SK-N-SH (cell line): ENCODE data around the gene NALCN. TPM values are rescaled to one million over a fixed set of nuclear protein-coding genes. Genes with fewer than 3 reads are reported as not detected.

Experiments
- CTCF ChIA-PET: fragments of 300-600, 350-600 bp; formaldehyde crosslinking; extraction: SDS; loops from one replicate; lab custom pipeline; 2021; lab: Yijun Ruan, JAX
- POLR2A ChIA-PET: fragments of 350-600 bp; sonication (Branson Sonifier 250); formaldehyde crosslinking; extraction: SDS; loops from one replicate; lab custom pipeline; 2020; ENCODE audit warnings: antibody characterized with exemption, inconsistent platforms; lab: Yijun Ruan, JAX
- DNase-seq: peaks from one replicate; pipeline ENCODE4 v3.0.0; 2012
- H2AFZ ChIP-seq: fragments of 200-600 bp; sonication (generic); 2 replicates; pipeline ENCODE4 v1.8.1; 2016; ENCODE audit warnings: antibody characterized with exemption, mild to moderate bottlenecking, low read depth
- H3F3A ChIP-seq: fragments of 200-600 bp; sonication (generic); replicated peaks from 2 replicates; pipeline ENCODE3; 2016; ENCODE audit warnings: antibody characterized with exemption, mild to moderate bottlenecking; ENCODE audit not compliant: insufficient read depth
- H3K27ac ChIP-seq, 2 experiments: fragments of 200-500 bp in 1 of 2; fragments of 200-600 bp in 1 of 2; sonication (Bioruptor generic) in 1 of 2; sonication (generic), shearing (Covaris generic) in 1 of 2; 2 replicates each; pipeline versions ENCODE4 v1.5.1 to v1.6.1; 2014 to 2016; ENCODE audit warnings: low read depth in 2 of 2, inconsistent platforms in 1 of 2, low read length in 1 of 2, mild to moderate bottlenecking in 1 of 2, mixed read lengths in 1 of 2
- H3K27me3 ChIP-seq: fragments of 200-600 bp; sonication (generic), shearing (Covaris generic); 2 replicates; pipeline ENCODE4 v1.6.1; 2016; ENCODE audit warnings: mixed run types; ENCODE audit not compliant: insufficient read depth
- H3K36me3 ChIP-seq, 2 experiments: fragments of 200-500 bp in 1 of 2; fragments of 200-600 bp in 1 of 2; sonication (Bioruptor generic) in 1 of 2; sonication (generic) in 1 of 2; replicated peaks in 1 of 2; 2 replicates each; pipeline versions ENCODE3 to v1.5.1; 2014 to 2016; ENCODE audit warnings: low read length in 1 of 2, mild to moderate bottlenecking in 1 of 2; ENCODE audit not compliant: insufficient read depth in 2 of 2, control insufficient read depth in 1 of 2
- H3K4me1 ChIP-seq, 2 experiments: fragments of 200-500 bp in 1 of 2; fragments of 200-600 bp in 1 of 2; sonication (Bioruptor generic) in 1 of 2; sonication (generic), shearing (Covaris generic) in 1 of 2; 2 replicates each; pipeline versions ENCODE4 v1.5.1 to v1.6.1; 2014 to 2016; ENCODE audit warnings: low read depth in 1 of 2, low read length in 1 of 2, mixed run types in 1 of 2; ENCODE audit not compliant: insufficient read depth in 2 of 2, control insufficient read depth in 1 of 2
- H3K4me2 ChIP-seq: fragments of 200-600 bp; sonication (generic), shearing (Covaris generic); 2 replicates; pipeline ENCODE4 v1.6.1; 2017; ENCODE audit warnings: mixed run types
- H3K4me3 ChIP-seq, 2 experiments: fragments of 200-500 bp in 1 of 2; fragments of 200-600 bp in 1 of 2; sonication (Bioruptor generic) in 1 of 2; sonication (generic), shearing (Covaris generic) in 1 of 2; 2 replicates each; pipeline versions ENCODE4 v1.5.1 to v1.8.1; 2014 to 2016; ENCODE audit warnings: low read depth in 2 of 2, inconsistent platforms in 1 of 2, low read length in 1 of 2, mild to moderate bottlenecking in 1 of 2, mixed read lengths in 1 of 2, moderate library complexity in 1 of 2
- H3K79me2 ChIP-seq: fragments of 200-600 bp; sonication (generic); 2 replicates; pipeline ENCODE4 v1.8.1; 2017; ENCODE audit warnings: mild to moderate bottlenecking; ENCODE audit not compliant: insufficient read depth
- H3K9ac ChIP-seq: fragments of 200-600 bp; sonication (generic); 2 replicates; pipeline ENCODE4 v1.6.1; 2017; ENCODE audit warnings: mixed run types
- H3K9me2 ChIP-seq: fragments of 200-600 bp; sonication (generic); 2 replicates; pipeline ENCODE4 v1.6.1; 2017; ENCODE audit warnings: mixed run types
- H3K9me3 ChIP-seq: fragments of 200-600 bp; sonication (generic); 2 replicates; pipeline ENCODE4 v1.6.1; 2017; ENCODE audit warnings: mixed run types, mild to moderate bottlenecking, moderate library complexity
- H4K20me1 ChIP-seq: fragments of 200-600 bp; sonication (generic); 2 replicates; pipeline ENCODE4 v1.6.1; 2017; ENCODE audit warnings: mild to moderate bottlenecking, mixed run types; ENCODE audit not compliant: insufficient read depth
- CTCF ChIP-seq: fragments of 200-600 bp; sonication (generic); IDR thresholded peaks from 2 replicates; pipeline ENCODE4 v1.6.1; 2017; ENCODE audit warnings: antibody characterized with exemption, mild to moderate bottlenecking, moderate library complexity
- EP300 ChIP-seq, 2 experiments: IDR thresholded peaks; 2 replicates each; pipeline versions ENCODE4 v1.4.0 to v1.6.1; 2012; ENCODE audit warnings: borderline replicate concordance in 1 of 2, low read depth in 1 of 2, low read length in 1 of 2
- FOXM1 ChIP-seq: IDR thresholded peaks from 2 replicates; pipeline ENCODE4 v1.4.0; 2012; ENCODE audit warnings: low read depth, mild to moderate bottlenecking
- JUND ChIP-seq: IDR thresholded peaks from 2 replicates; pipeline ENCODE4 v1.4.0; 2012
- MEF2A ChIP-seq: IDR thresholded peaks from 2 replicates; pipeline ENCODE4 v1.4.0; 2012; ENCODE audit warnings: low read depth, borderline replicate concordance
- POLR2AphosphoS5 ChIP-seq: IDR thresholded peaks from 2 replicates; pipeline ENCODE4 v1.6.1; 2012; ENCODE audit warnings: low read depth, low read length
- RCOR1 ChIP-seq: fragments of 150-350 bp; IDR thresholded peaks from 2 replicates; pipeline ENCODE4 v1.6.1; 2017; ENCODE audit warnings: antibody characterized with exemption, low read length
- TCF12 ChIP-seq: IDR thresholded peaks from 2 replicates; pipeline ENCODE4 v1.4.0; 2012
- ZBTB33 ChIP-seq: IDR thresholded peaks from 2 replicates; pipeline ENCODE4 v1.4.0; 2012; ENCODE audit warnings: low read depth, borderline replicate concordance
- WGBS: methylation state at CpG from one replicate; pipeline ENCODE4 v1.1.6; 2017; ENCODE audit warnings: low lambda C conversion rate; 5-methylcytosine and 5-hydroxymethylcytosine counted together
- polyA plus RNA-seq, 3 experiments: library from polyadenylated mRNA; depleted of rRNA; stranded (reverse); fragments of >200 nt; gene quantifications; 2 replicates each; pipeline ENCODE4 v1.2.3, GENCODE V29; 2012
- TF ChIP-seq, protein P1 (sequence below): IDR thresholded peaks from 2 replicates; pipeline ENCODE4 v1.4.0; 2012; ENCODE audit warnings: low read depth, borderline replicate concordance
- TF ChIP-seq, protein P2 (sequence below): IDR thresholded peaks from 2 replicates; pipeline ENCODE4 v1.6.1; 2012; ENCODE audit warnings: mild to moderate bottlenecking, low read depth, low read length, moderate library complexity

Gene NALCN
- polyA plus RNA-seq, 1 of the 3 experiments (the other 2 are of a cell fraction): 3.0 TPM

DNA sequence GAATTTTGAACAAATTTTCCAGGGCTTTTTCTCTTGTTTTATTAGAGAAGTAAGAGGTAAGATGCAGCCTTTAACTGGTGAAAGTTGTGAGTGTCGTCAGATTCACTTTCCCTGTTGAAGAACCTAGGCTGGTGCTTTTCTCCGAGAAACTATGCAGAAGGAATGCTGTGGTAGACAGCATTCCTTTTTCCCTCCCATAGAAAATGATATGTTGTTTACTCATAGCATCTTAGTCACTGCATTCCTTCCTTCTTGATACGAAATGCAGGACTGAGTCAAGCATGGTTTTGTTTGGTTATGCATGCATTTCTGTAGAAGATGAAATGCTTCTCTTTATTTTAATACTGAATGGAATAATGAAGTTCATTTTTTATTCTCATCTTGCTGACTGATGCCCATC, 39.6 kb upstream of the NALCN start (continued):
- TF ChIP-seq, protein P1, sequence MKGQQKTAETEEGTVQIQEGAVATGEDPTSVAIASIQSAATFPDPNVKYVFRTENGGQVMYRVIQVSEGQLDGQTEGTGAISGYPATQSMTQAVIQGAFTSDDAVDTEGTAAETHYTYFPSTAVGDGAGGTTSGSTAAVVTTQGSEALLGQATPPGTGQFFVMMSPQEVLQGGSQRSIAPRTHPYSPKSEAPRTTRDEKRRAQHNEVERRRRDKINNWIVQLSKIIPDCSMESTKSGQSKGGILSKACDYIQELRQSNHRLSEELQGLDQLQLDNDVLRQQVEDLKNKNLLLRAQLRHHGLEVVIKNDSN: no peak
- TF ChIP-seq, protein P2, sequence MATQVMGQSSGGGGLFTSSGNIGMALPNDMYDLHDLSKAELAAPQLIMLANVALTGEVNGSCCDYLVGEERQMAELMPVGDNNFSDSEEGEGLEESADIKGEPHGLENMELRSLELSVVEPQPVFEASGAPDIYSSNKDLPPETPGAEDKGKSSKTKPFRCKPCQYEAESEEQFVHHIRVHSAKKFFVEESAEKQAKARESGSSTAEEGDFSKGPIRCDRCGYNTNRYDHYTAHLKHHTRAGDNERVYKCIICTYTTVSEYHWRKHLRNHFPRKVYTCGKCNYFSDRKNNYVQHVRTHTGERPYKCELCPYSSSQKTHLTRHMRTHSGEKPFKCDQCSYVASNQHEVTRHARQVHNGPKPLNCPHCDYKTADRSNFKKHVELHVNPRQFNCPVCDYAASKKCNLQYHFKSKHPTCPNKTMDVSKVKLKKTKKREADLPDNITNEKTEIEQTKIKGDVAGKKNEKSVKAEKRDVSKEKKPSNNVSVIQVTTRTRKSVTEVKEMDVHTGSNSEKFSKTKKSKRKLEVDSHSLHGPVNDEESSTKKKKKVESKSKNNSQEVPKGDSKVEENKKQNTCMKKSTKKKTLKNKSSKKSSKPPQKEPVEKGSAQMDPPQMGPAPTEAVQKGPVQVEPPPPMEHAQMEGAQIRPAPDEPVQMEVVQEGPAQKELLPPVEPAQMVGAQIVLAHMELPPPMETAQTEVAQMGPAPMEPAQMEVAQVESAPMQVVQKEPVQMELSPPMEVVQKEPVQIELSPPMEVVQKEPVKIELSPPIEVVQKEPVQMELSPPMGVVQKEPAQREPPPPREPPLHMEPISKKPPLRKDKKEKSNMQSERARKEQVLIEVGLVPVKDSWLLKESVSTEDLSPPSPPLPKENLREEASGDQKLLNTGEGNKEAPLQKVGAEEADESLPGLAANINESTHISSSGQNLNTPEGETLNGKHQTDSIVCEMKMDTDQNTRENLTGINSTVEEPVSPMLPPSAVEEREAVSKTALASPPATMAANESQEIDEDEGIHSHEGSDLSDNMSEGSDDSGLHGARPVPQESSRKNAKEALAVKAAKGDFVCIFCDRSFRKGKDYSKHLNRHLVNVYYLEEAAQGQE: no peak
- TF ChIP-seq ZBTB33 (0 out of 2 replicates have a peak, but pooled peaks have one; percentile 38), MEF2A (no peak), EP300 (IDR thresholded peaks at IDR 0.05; ENCODE audit: borderline replicate concordance in 1 of 2, low read depth in 1 of 2, low read length in 1 of 2) (peak in 1 of 2 experiments; percentile 86; a peak in 2 of 4 replicates), CTCF (no peak), POLR2AphosphoS5 (peak; percentile 71; the same call in 1 of the 2 replicates), FOXM1 (peak; percentile 77)

DNA sequence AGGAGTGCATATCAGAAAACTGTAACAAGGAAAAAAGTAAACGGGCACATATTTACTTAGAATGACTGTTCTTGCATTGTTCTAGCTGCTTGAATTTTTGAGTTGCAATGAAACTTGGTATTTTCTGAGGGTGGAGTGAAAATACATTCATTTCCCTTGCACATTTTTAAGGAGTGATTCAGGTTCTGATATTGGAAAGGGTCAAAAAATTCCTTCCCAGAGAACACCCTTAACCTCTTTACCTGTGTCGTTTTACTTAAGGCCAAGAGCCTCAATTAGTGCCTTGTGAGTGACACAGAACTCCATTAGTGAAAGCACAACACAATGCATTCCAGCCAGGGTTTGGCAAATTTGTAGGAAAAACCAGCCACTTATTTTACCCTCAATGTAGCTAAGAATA, 38.5 kb upstream of the NALCN start:
- CTCF ChIA-PET: interaction anchor here (2.0 kb wide), 1 partner anchor 310 kb away, joined by 14 read pairs; no protein-coding TSS in a partner anchor
- Histone ChIP-seq H3F3A (peaks cover 62% of the 10 kb centered on the region), H3K27me3 (no peaks in the 10 kb centered on the region), H3K9me2 (no peaks in the 10 kb centered on the region), H3K4me3 (peak overlapping the region; percentile 65 to 82; a peak in 2 of 4 replicates), H3K4me1 (peaks cover 11 to 32% of the 10 kb centered on the region in 2 experiments), H4K20me1 (no peaks in the 10 kb centered on the region), H3K36me3 (peaks cover 0 to 28% of the 10 kb centered on the region in 2 experiments), H3K27ac (peak overlapping the region; percentile 58 to 90; a peak in 3 of 4 replicates), H2AFZ (no peak overlapping the region), H3K9me3 (no peaks in the 10 kb centered on the region), H3K4me2 (peak overlapping the region; percentile 92), H3K79me2 (peaks cover 79% of the 10 kb centered on the region), H3K9ac (peak overlapping the region; percentile 73; the same call in 1 of the 2 replicates)
- POLR2A ChIA-PET: no interaction called here
- no peak for DNase-seq
- WGBS: 21% methylated on average over 2 of the region's 2 CpGs
- TF ChIP-seq JUND (peak; percentile 33), EP300 (IDR thresholded peaks at IDR 0.05; ENCODE audit: borderline replicate concordance in 1 of 2, low read depth in 1 of 2, low read length in 1 of 2) (0 out of 4 replicates have a peak, but pooled peaks of 1 of the 2 experiments have one; percentile 12), TCF12 (peak; percentile 24; the same call in 1 of the 2 replicates), RCOR1 (no peak)
